T-helper 22 cell (primary cell): ENCODE data around the gene ST6GALNAC4.
A peak's percentile ranks its signal among the peaks of the same experiment; 100 is the strongest.

ENCODE experiments used
- DNase-seq: peaks from one replicate; pipeline ENCODE4 v3.0.0-alpha.2; 2020; ENCODE audit warnings: low read depth

Gene ST6GALNAC4

DNA sequence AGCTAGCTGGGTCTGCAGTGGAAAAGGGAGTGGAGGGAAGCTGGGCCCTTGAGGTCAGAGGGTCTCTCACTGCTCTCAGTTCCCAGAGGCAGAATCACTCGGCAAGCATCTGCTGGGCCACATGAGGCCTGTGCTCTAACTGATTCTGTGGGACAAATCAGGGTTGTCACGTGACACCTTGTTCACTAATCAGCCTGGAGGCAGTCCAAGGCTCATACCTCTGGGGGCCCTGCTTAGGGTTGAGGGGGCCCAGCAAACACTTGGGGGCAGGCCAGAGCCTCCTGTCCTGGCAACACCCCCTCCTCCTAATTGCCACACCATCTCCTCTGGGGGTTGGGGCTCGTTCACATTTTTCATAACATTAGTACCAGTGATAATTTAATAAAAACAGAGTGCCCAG is 29.9 kb upstream of the ST6GALNAC4 start:
- DNase-seq, result no peak

GRCh38 chr9:127945942-127946341 is 29.1 kb upstream of the ST6GALNAC4 start:
- no peak for DNase-seq

DNA sequence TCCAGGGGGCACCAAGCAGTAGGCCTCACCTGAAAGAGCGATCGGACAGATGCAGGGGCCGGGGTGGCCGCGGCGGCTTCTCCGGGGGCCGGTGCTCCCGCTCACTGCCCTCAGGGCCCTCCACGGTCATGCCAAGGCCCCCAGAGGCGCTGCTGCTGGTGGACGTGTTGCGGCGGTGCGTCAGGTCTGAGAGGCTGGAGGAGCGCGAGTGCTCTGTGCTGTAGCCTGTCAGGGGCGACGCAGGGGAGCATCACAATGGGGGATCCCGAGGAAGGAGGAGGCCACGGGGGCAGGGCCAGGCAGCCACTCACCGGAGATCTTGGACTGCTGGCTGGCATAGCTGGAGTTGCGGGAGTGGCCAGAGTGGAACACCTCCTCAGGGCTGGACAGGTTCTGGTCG is 28.5 kb upstream of the ST6GALNAC4 start:
- no peak for DNase-seq

DNA sequence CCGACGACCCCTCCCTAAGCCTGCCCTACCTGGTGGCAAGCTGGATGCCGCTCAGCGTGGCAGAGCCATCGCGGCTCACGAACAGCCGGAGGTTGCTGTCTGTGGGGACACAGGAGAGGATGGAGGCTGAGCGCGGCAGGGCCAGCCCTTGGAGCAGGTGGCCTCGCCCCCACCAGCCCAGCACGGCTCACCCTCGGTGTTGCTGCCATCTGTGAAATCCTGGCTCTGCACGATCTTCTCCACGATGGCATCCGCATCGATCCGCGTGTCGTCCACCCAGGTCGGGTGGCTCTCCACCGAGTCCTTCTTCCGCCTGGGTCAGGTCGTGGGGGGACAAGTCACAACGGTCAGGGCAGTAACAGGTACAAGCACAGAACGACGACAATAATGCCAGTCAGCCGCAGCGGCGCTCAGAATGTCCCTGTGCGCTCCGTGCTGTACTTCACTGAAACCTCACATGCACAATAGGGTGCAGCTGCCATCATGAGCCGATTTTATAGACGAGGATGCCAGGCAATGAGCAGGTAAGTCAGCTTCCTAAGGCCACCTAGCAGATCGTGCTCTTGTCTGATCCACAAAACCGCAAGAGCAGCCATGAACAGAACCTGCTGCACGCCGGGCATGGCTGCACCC is 27.9 kb upstream of the ST6GALNAC4 start:
- DNase-seq, result no peak

DNA sequence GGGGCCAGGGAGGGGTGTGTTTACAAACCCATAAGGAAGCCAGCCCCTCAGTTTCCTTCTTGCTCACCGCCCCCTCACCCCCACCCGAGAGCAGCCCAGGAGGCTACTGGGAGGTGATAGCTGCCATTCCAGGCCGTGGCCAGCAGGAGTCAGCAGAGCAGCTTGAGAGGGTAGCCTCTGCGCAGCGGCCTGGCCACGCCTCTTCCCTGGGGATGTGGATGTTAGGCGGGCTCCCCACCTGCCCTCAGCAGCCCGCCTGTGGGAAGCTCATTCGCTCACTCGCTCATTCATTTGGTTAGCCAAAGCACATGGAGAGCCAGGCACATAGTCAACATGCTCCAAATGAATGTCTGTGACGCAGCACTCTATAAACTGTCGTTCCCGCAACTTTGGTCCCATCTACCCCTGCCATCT is 26.9 kb upstream of the ST6GALNAC4 start:
- DNase-seq, result peak; percentile 49

DNA sequence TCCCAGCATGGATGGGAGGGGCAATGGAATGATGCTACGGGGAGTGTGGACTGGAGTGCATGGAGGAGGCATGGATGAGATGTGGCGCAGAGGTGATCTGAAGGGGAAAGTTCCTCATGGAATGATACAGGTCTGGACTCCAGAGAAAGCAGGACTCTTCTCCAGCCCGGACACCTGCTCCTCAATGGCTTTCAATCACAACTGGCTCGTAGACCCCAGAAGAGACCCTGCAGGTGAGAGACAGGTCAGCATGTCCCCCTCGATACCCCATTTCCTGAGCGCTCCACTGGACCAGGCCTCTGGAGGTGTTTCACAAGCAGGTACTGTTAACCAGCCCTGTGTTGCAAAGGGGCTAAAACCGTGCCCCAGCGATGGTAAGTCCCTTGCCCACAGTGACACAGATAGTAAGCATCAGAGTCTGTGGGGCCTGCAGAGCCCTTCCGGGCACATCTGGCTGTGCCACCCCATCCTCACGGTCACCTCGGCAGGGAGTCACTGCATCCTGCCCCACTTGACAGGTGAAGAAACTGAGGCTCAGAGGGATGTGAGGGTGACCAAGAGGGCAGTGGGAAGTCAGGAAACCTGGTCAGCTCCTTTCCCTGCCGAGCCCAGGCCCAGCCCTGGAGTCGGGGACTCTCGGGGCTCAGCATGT is 26.3 kb upstream of the ST6GALNAC4 start:
- no peak for DNase-seq

DNA sequence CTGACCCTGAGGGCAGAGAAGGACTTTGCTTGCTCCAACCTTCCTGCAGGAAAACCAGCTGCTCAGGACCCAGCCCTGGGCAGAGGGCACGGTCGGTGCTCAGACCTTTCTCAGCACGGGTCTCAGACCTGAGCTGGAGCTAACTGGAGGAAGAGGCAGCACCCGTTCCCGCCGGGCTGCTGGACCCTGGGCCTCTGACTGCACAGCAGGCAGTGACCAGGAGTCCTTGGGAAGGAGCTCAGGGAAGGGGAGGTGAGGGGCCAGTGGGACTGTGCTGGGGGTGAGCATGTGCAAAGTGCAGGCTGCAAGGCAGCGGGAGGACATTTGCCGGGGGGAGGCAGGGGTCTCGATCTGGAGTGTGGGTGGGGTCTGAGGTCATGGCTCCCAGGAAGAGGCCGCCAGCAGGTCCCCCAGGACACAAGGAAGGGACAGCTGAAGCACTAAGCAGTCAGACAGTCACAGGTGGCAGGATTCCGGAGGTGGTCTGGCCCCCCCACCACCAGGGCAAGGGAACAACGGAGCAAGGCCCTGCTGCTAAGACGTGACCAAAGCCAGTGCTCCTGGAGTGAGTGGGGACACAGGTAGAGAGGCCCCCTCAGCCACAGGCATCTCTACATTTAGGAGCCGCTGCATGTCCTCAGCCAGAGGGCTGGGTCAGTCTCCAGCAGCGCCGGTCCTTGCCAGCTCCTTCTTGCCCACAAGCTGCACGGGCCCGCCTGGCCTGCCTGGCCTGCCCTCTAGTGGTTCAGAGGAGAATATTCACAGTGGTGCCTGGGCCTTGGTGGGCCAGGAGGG is 25.6 kb upstream of the ST6GALNAC4 start:
- no peak for DNase-seq

DNA sequence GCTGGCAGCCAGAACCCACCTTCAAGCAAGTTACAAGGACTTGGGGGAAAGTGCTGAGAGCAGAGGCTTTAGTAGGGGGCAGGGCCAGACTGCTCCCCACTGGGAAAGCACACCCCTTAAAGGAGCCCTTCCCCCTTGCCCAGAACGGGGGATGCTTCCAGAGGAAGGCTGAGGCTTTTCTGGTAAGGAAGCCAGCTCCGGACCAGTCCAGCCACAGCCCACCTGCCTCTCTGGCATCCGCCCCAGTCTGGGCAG is 25.0 kb upstream of the ST6GALNAC4 start:
- no peak for DNase-seq

GRCh38 chr9:127941062-127941960 is 24.5 kb upstream of the ST6GALNAC4 start:
- no peak for DNase-seq

DNA sequence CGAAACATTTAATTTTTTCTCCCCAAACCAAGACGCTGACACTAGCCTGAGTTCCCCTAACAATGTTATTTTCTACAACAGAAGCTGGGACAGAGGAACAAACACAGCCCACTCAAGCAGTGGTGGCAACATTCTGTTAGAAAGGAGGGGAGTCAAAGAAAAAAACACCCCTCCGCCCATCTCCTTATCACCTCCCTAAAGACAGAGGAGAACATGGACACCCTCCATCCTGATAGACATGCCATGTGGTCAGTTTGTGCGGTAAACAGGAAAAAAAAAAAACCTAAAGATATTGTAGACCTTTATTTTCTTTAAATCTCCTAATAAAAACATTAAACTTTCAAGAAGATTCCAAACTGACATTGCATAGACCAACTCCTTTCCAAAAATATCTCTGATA is 23.8 kb upstream of the ST6GALNAC4 start:
- DNase-seq, result no peak

- no peak for DNase-seq
Observed at GRCh38 chr9:127938298-127938690, 21.5 kb upstream of the ST6GALNAC4 start.

DNA sequence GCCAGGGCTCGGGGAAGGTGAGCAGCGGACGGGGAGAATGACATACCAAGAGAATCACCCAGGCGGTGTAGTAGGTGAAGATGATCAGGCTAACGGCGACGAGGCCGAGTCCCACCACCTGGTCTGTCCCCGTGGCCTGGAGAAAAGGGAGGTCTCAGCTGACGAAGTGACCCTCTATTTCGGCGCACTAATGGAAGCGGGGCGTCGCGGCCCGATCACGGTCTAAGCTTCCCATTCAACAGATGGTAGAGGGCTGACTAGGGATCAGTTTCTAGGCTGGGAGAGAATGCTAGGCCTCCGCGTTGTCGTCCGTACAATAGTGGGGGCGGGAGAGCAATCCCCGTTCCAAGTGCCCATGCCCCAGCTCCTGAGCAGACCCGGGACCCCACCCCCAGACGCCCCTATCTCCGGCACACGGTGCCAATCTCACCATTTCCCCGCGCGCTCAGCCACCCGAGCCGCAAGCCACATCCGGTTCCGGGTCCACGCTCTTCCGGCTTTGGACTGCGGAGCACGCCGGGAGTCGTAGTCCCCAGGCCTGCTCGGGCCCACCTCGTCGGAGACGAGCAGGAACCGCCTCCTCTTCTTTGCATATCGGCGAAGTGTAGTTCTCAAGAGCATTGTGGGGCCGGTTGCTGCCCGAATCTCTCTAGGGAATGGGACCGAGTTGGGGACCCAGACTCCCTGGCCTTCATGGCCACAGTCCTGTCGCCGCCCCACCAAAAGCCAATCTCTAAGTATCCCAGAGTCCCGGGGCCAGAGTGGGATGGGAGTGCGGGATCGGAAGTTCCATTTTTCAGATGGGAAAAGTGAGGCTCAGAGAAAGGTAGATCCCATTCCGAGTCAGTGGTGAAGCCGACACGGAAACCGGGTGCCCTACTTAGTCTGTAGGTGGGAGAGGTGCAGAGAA is 20.8 kb upstream of the ST6GALNAC4 start, which contains the start of gene DPM2:
TSS of gene DPM2 (minus strand) at position 467 of the 910 bp plus-strand sequence. CDS start at position 433, 34 bp downstream.
- DNase-seq, result peak; percentile 81

DNA sequence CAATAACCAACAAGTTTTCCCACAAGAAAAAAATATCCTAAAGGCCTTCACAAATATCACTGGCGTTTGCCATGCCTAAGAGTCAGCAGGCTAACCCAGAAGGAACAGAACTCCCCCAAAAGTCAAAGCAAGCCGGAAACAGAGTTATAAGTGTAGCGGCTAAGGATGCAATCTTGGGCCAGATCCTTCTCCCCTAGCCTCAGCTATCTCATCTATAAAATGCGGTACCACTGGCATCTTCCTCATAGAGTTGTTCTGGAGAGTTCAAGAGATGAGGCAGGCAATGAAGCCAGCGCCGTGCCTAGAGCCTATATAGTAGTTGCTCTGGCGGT is 20.2 kb upstream of the ST6GALNAC4 start:
- no peak for DNase-seq

- no peak for DNase-seq
Observed at GRCh38 chr9:127936347-127936852, 19.6 kb upstream of the ST6GALNAC4 start.

GRCh38 chr9:127935765-127936221 is 19.0 kb upstream of the ST6GALNAC4 start:
- DNase-seq, result no peak

- no peak for DNase-seq
Observed at GRCh38 chr9:127934986-127935385, 18.1 kb upstream of the ST6GALNAC4 start.

DNA sequence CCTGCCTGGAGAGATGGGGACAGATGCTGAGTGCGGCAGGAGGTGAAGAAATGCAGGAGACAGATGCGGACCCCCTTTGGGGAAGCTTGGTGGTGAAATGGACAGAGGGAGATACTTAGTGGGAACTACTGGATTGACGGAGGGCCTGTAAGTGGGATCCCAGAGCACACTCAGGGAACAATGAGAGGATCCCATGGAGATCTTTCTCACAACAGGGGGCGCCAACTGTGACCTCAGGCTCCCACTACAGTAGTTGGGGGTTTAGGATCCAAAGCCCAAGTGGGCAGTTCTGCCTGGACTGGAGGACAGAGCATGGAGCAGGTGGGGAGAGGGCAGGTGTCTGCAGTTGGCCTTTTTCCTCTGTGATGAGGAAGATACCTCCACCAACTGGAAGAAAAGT is 17.4 kb upstream of the ST6GALNAC4 start:
- no peak for DNase-seq

- DNase-seq, result no peak
Observed at GRCh38 chr9:127931092-127931881, 14.4 kb upstream of the ST6GALNAC4 start.

- DNase-seq, result peak; percentile 65
Observed at GRCh38 chr9:127930231-127931091, 13.6 kb upstream of the ST6GALNAC4 start, which contains the start of gene PIP5KL1. PIP5KL1 (minus strand) TSS chr9:127930777; CDS start chr9:127930752, 25 bp downstream.
